Measurements from ENCODE around the gene CRIM1. TPM values are rescaled to one million over a fixed set of nuclear protein-coding genes. Genes with fewer than 3 reads are reported as not detected.

The CRIM1 gene
- total RNA-seq, 6 donors from 2014 or later = 74.7 to 128 (median 110) TPM

- no peak for TF ChIP-seq POLR2A (IDR thresholded peaks at IDR 0.05)
- no peak for TF ChIP-seq POLR2AphosphoS5 (IDR thresholded peaks at IDR 0.05)
- TF ChIP-seq EP300 (IDR thresholded peaks at IDR 0.05) = no peak
- TF ChIP-seq CTCF (IDR thresholded peaks at IDR 0.05) = no peak
- ATAC-seq (ENCODE audit: low FRiP score in 2 of 2) (no peak), DNase-seq (no peak)
- no peaks in the 10 kb centered on the region for H3K27me3 ChIP-seq
- peak overlapping the region in 3 of 4 donors; percentile 2 to 17 (median 11) for H3K27ac ChIP-seq
- WGBS, 2 donors = 81% methylated on average over 9 to 10 of the region's 10 CpGs
- H3K4me3 ChIP-seq = no peak overlapping the region
- no peaks in the 10 kb centered on the region for H3K9me3 ChIP-seq
- peaks cover 0 to 4% (median 0%) of the 10 kb centered on the region in 4 donors for H3K4me1 ChIP-seq
- H3K36me3 ChIP-seq = peaks cover 0 to 51% (median 0%) of the 10 kb centered on the region in 4 donors
These were observed 113.0 kb downstream of the CRIM1 start for GRCh38 chr2:36468463-36469105.

- H3K4me1 ChIP-seq = peaks cover 0 to 3% (median 0%) of the 10 kb centered on the region in 4 donors
- DNase-seq (no peak), ATAC-seq (ENCODE audit: low FRiP score in 2 of 2) (peak in 1 of 2 donors; percentile 33)
- peaks cover 0 to 55% (median 0%) of the 10 kb centered on the region in 4 donors for H3K36me3 ChIP-seq
- no peaks in the 10 kb centered on the region for H3K27me3 ChIP-seq
- 71 to 84% methylated on average over 1 of the region's 1 CpG for WGBS, 2 donors
- peak overlapping the region in 3 of 4 donors; percentile 2 to 17 (median 11) for H3K27ac ChIP-seq
- H3K4me3 ChIP-seq = no peak overlapping the region
- peaks cover 0 to 3% (median under 1%) of the 10 kb centered on the region in 4 donors for H3K9me3 ChIP-seq
- TF ChIP-seq POLR2AphosphoS5 (IDR thresholded peaks at IDR 0.05) = no peak
- no peak for TF ChIP-seq POLR2A (IDR thresholded peaks at IDR 0.05)
- TF ChIP-seq EP300 (IDR thresholded peaks at IDR 0.05) = no peak
- no peak for TF ChIP-seq CTCF (IDR thresholded peaks at IDR 0.05)
These were observed 113.5 kb downstream of the CRIM1 start for GRCh38 chr2:36469106-36469477.

- no peak for ATAC-seq (ENCODE audit: low FRiP score in 2 of 2)
- H3K36me3 ChIP-seq = peaks cover 0 to 57% (median 0%) of the 10 kb centered on the region in 4 donors
- no peak overlapping the region for H3K4me3 ChIP-seq
- no peaks in the 10 kb centered on the region for H3K27me3 ChIP-seq
- no peak for TF ChIP-seq POLR2AphosphoS5 (IDR thresholded peaks at IDR 0.05)
- TF ChIP-seq EP300 (IDR thresholded peaks at IDR 0.05) = no peak
- TF ChIP-seq POLR2A (IDR thresholded peaks at IDR 0.05) = no peak
- TF ChIP-seq CTCF (IDR thresholded peaks at IDR 0.05) = no peak
- peaks cover 0 to 3% (median 0%) of the 10 kb centered on the region in 4 donors for H3K4me1 ChIP-seq
- no peak overlapping the region for H3K27ac ChIP-seq
- H3K9me3 ChIP-seq = peaks cover 5 to 7% (median 6%) of the 10 kb centered on the region in 4 donors
- 62 to 71% methylated on average over 3 of the region's 3 CpGs for WGBS, 2 donors
- DNase-seq = no peak
These were observed 114.1 kb downstream of the CRIM1 start for GRCh38 chr2:36469710-36470109.

DNA sequence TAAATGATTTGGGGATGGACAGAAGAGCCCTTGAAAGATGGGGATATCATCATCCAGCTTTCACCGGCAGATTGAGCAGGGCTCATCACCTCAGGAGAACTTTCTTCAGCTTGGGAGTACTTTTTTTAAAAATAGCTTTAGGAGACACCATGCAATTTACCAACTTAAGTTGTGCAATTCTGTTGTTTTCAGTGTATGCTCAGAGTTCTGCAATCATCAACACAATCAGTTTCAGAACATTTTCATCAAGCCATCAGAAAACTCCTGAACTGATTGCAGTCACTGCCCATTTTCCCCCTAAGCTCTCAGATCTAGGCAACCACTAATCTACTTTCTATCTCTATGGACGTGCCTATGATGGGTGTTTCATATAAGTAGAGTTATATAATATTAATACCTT is 117.7 kb downstream of the CRIM1 start:
- 82 to 87% methylated on average over 2 of the region's 2 CpGs for WGBS, 2 donors
- H3K4me3 ChIP-seq = no peak overlapping the region
- ATAC-seq (ENCODE audit: low FRiP score in 2 of 2) = no peak

More for the DNA sequence above, 117.7 kb downstream of the CRIM1 start:
- Histone ChIP-seq H3K36me3 (peaks cover 0 to 47% (median 7%) of the 10 kb centered on the region in 4 donors), H3K9me3 (peaks cover 18 to 25% (median 21%) of the 10 kb centered on the region in 4 donors), H3K27ac (no peak overlapping the region), H3K27me3 (no peaks in the 10 kb centered on the region), H3K4me1 (peaks cover 4 to 15% (median 8%) of the 10 kb centered on the region in 4 donors)
- TF ChIP-seq POLR2AphosphoS5 (IDR thresholded peaks at IDR 0.05) (no peak), EP300 (IDR thresholded peaks at IDR 0.05) (no peak), POLR2A (IDR thresholded peaks at IDR 0.05) (no peak), CTCF (IDR thresholded peaks at IDR 0.05) (no peak)
- no peak for DNase-seq

All from upper lobe of left lung (tissue), 6 donors.